H1 (cell line): Measurements from ENCODE around the gene GZMA. TPM values are rescaled to one million over a fixed set of nuclear protein-coding genes. Genes with fewer than 3 reads are reported as not detected.

Experiments
- CTCF ChIA-PET: fragments of 300-600 bp; sonication (Branson Sonifier 250); formaldehyde crosslinking; loops from one replicate; lab custom pipeline; 2021; ENCODE audit not compliant: partially characterized antibody; lab: Charles Lee
- POLR2A ChIA-PET: fragments of 300-600 bp; sonication (Branson Sonifier 250); formaldehyde crosslinking; loops from one replicate; lab custom pipeline; 2021; ENCODE audit warnings: inconsistent platforms; ENCODE audit not compliant: partially characterized antibody; lab: Charles Lee
- DNase-seq, 2 experiments: peaks; one replicate each; pipeline versions ENCODE4 v3.0.0 to v3.0.0-alpha.2; 2010 to 2022; ENCODE audit warnings: low spot score in 2 of 2, low read depth in 1 of 2, mixed read lengths in 1 of 2
- FAIRE-seq: peaks from 2 replicates; lab custom pipeline; 2011; peaks lifted over from hg19 to GRCh38; lab: Jason Lieb, UNC
- H2AFZ ChIP-seq: 2 replicates; pipeline ENCODE4 v1.8.1; 2012; ENCODE audit warnings: low read length, inconsistent platforms
- H2AK5ac ChIP-seq: 2 replicates; pipeline ENCODE4 v1.6.1; 2013; ENCODE audit warnings: low read depth, low read length
- H2BK120ac ChIP-seq: replicated peaks from 2 replicates; pipeline ENCODE3; 2013; ENCODE audit warnings: low read depth, low read length, inconsistent platforms
- H2BK12ac ChIP-seq: 2 replicates; pipeline ENCODE4 v1.6.1; 2013; ENCODE audit warnings: low read depth, low read length
- H2BK15ac ChIP-seq: 2 replicates; pipeline ENCODE4 v1.6.1; 2013; ENCODE audit warnings: low read length
- H2BK20ac ChIP-seq: 2 replicates; pipeline ENCODE4 v1.6.1; 2013; ENCODE audit warnings: low read length
- H2BK5ac ChIP-seq: 2 replicates; pipeline ENCODE4 v1.6.1; 2013; ENCODE audit warnings: low read depth, low read length
- H3K14ac ChIP-seq: 2 replicates; pipeline ENCODE4 v1.6.1; 2013; ENCODE audit warnings: inconsistent platforms; ENCODE audit not compliant: insufficient read length
- H3K18ac ChIP-seq: 2 replicates; pipeline ENCODE4 v1.6.1; 2013; ENCODE audit warnings: low read length; ENCODE audit errors: extremely low read depth
- H3K23ac ChIP-seq: 2 replicates; pipeline ENCODE4 v1.6.1; 2013; ENCODE audit warnings: inconsistent platforms; ENCODE audit not compliant: insufficient read length
- H3K23me2 ChIP-seq: 2 replicates; pipeline ENCODE4 v1.6.1; 2013; ENCODE audit warnings: low read depth, low read length
- H3K27ac ChIP-seq: 2 replicates; pipeline ENCODE4 v1.6.1; 2011; ENCODE audit warnings: low read depth, low read length, inconsistent platforms
- H3K27me3 ChIP-seq, 4 experiments: replicated peaks in 1 of 4; 1 replicate in 1 of 4; 2 replicates in 3 of 4; pipeline versions ENCODE4 v1.6.1 to v1.8.1; 2011 to 2013; ENCODE audit warnings: low read length in 3 of 4, mild to moderate bottlenecking in 3 of 4, inconsistent platforms in 2 of 4, mixed read lengths in 2 of 4, moderate library complexity in 1 of 4; ENCODE audit not compliant: control insufficient read depth in 3 of 4, insufficient read depth in 3 of 4; ENCODE audit errors: extremely low read depth in 1 of 4
- H3K36me3 ChIP-seq, 4 experiments: 2 replicates each; pipeline versions ENCODE4 v1.6.1 to v1.8.1; 2011 to 2013; ENCODE audit warnings: mild to moderate bottlenecking in 4 of 4, low read length in 3 of 4, moderate library complexity in 2 of 4, control low read depth in 1 of 4, inconsistent platforms in 1 of 4; ENCODE audit not compliant: insufficient read depth in 4 of 4, control insufficient read depth in 2 of 4
- H3K4ac ChIP-seq: replicated peaks from 2 replicates; pipeline ENCODE3; 2013; ENCODE audit warnings: low read length, low read depth, mixed read lengths, inconsistent platforms; ENCODE audit not compliant: insufficient read length
- H3K4me1 ChIP-seq, 4 experiments: replicated peaks in 1 of 4; 1 replicate in 1 of 4; 2 replicates in 3 of 4; pipeline versions ENCODE4 v1.6.1 to v1.8.1; 2011 to 2013; ENCODE audit warnings: low read length in 3 of 4, inconsistent platforms in 2 of 4, mixed read lengths in 1 of 4; ENCODE audit not compliant: insufficient read depth in 4 of 4, control insufficient read depth in 3 of 4
- H3K4me2 ChIP-seq, 2 experiments: 2 replicates each; pipeline versions ENCODE4 v1.6.1 to v1.8.1; 2011 to 2013; ENCODE audit warnings: low read depth in 2 of 2, low read length in 2 of 2, control low read depth in 1 of 2, inconsistent platforms in 1 of 2, mild to moderate bottlenecking in 1 of 2; ENCODE audit not compliant: insufficient read depth in 1 of 2
- H3K4me3 ChIP-seq, 4 experiments: fragments of 200-600, 300-600 bp in 1 of 4; sonication (generic), shearing (Covaris generic), sonication (Bioruptor Twin) in 1 of 4; 2 replicates each; pipeline versions ENCODE4 v1.5.1 to v1.8.1; 2011 to 2016; ENCODE audit warnings: low read length in 4 of 4, low read depth in 3 of 4, control low read depth in 2 of 4, inconsistent platforms in 2 of 4, mild to moderate bottlenecking in 2 of 4, mixed read lengths in 1 of 4, moderate library complexity in 1 of 4; ENCODE audit not compliant: insufficient read depth in 2 of 4; ENCODE audit errors: extremely low read depth in 1 of 4
- H3K56ac ChIP-seq: replicated peaks from 2 replicates; pipeline ENCODE3; 2013; ENCODE audit warnings: low read depth, mild to moderate bottlenecking, mixed read lengths, low read length, inconsistent platforms; ENCODE audit not compliant: insufficient read length
- H3K79me1 ChIP-seq: 2 replicates; pipeline ENCODE4 v1.6.1; 2013; ENCODE audit warnings: low read depth, low read length, control low read depth
- H3K79me2 ChIP-seq, 2 experiments: 2 replicates each; pipeline versions ENCODE4 v1.6.1 to v1.8.1; 2012 to 2013; ENCODE audit warnings: low read length in 2 of 2, mild to moderate bottlenecking in 2 of 2, inconsistent platforms in 1 of 2; ENCODE audit not compliant: insufficient read depth in 2 of 2, control insufficient read depth in 1 of 2
- H3K9ac ChIP-seq, 4 experiments: replicated peaks in 1 of 4; 1 replicate in 1 of 4; 2 replicates in 3 of 4; pipeline versions ENCODE4 v1.6.1 to v1.8.1; 2011 to 2013; ENCODE audit warnings: low read depth in 3 of 4, low read length in 3 of 4, control low read depth in 2 of 4, mild to moderate bottlenecking in 2 of 4, moderate library complexity in 2 of 4, inconsistent platforms in 1 of 4; ENCODE audit errors: extremely low read depth in 1 of 4
- H3K9me3 ChIP-seq, 2 experiments: 2 replicates each; pipeline versions ENCODE4 v1.6.1 to v1.8.1; 2012 to 2013; ENCODE audit warnings: mild to moderate bottlenecking in 2 of 2, moderate library complexity in 2 of 2, control low read depth in 1 of 2, inconsistent platforms in 1 of 2, low read depth in 1 of 2, low read length in 1 of 2, mixed read lengths in 1 of 2; ENCODE audit not compliant: insufficient read depth in 2 of 2
- H4K20me1 ChIP-seq, 2 experiments: replicated peaks in 1 of 2; 2 replicates each; pipeline versions ENCODE3 to v1.8.1; 2011 to 2013; ENCODE audit warnings: inconsistent platforms in 2 of 2, low read length in 2 of 2, mild to moderate bottlenecking in 1 of 2; ENCODE audit not compliant: insufficient read depth in 2 of 2, control insufficient read depth in 1 of 2
- H4K5ac ChIP-seq: 2 replicates; pipeline ENCODE4 v1.6.1; 2013; ENCODE audit warnings: low read length, low read depth, mixed read lengths, inconsistent platforms; ENCODE audit not compliant: insufficient read length
- H4K8ac ChIP-seq: 2 replicates; pipeline ENCODE4 v1.8.0; 2013; ENCODE audit warnings: mild to moderate bottlenecking, moderate library complexity, low read length, inconsistent platforms; ENCODE audit not compliant: insufficient read depth; ENCODE audit errors: extremely low read depth
- H4K91ac ChIP-seq: replicated peaks from 2 replicates; pipeline ENCODE3; 2013; ENCODE audit warnings: low read length, mixed read lengths, inconsistent platforms; ENCODE audit not compliant: insufficient read length
- ASH2L ChIP-seq: fragments of 200-600, 300-600 bp; sonication (generic); IDR thresholded peaks from one replicate; pipeline ENCODE4 v1.7.1; 2017; ENCODE audit warnings: low read length
- CHD2 ChIP-seq: IDR thresholded peaks from 2 replicates; pipeline ENCODE4 v1.6.1; 2012; ENCODE audit warnings: low read length, improper control_type of control experiment
- SUZ12 ChIP-seq: fragments of 200-600 bp; sonication (generic); IDR thresholded peaks from 2 replicates; pipeline ENCODE4 v1.6.1; 2012; ENCODE audit warnings: mild to moderate bottlenecking, inconsistent platforms, low read length, moderate library complexity, mixed read lengths
- WGBS, 2 experiments: shearing (Covaris generic) in 1 of 2; methylation state at CpG; one replicate each; pipeline versions ENCODE4 v1.1.6 to v1.1.7; 2013 to 2015; ENCODE audit warnings: low lambda C conversion rate in 2 of 2, mixed read lengths in 2 of 2, inconsistent platforms in 1 of 2, low coverage in 1 of 2, missing lambda C conversion rate in 1 of 2; ENCODE audit not compliant: insufficient replicate concordance in 2 of 2, insufficient coverage in 1 of 2, insufficient read length in 1 of 2; ENCODE audit errors: extremely low coverage in 1 of 2, missing lambda C conversion rate in 1 of 2; 5-methylcytosine and 5-hydroxymethylcytosine counted together
- polyA plus RNA-seq, 7 experiments: library from polyadenylated mRNA; depleted of rRNA in 3 of 7; stranded (reverse) in 5 of 7; unstranded in 2 of 7; fragments of >200 nt in 5 of 7; fragments of 200-250 nt in 2 of 7; gene quantifications; 1 replicate in 5 of 7; 2 replicates in 1 of 7; 4 replicates in 1 of 7; pipeline versions ENCODE4 v1.2.1 to v1.2.3, GENCODE V29; 2011 to 2013; ENCODE audit warnings: missing spikeins in 2 of 7, mixed read lengths in 2 of 7
- total RNA-seq: library from RNA; stranded (reverse); fragmentation: NEBNext Ultra II Directional; extraction: Animal tissue kit (Norgen Biotek cat#: 25700); gene quantifications from 2 replicates; pipeline ENCODE4 v1.2.1, GENCODE V29; 2021

Gene GZMA
- total and polyA plus RNA-seq, 2 of the 8 experiments (the other 6 are each of a cell fraction or from before 2014, with no cell fraction given): not detected

DNA sequence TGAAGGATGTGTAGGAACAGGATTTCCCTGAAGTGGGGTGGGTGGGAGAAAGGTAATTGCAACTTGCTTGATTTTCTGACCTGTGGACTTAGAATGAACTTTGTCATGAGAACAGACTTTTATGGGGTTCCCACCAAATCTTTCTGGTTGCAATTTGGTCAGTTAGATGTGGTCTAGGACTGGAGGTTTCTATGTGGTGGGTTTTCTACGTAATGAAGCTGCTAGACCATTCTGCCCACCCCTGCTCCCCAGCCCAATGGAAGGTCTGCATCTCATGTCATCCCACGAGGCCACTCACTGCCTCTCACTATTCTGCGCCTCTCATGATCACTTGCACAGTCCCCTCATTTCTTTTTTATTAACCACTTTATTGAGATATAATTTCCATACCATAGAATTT lies 37.9 kb upstream of the GZMA start:
- Histone ChIP-seq H2BK12ac (no peak overlapping the region), H3K56ac (no peak overlapping the region), H2BK20ac (no peak overlapping the region), H4K91ac (no peak overlapping the region), H3K9ac (no peak overlapping the region), H3K4me3 (no peak overlapping the region), H3K9me3 (peaks cover 3 to 9% of the 10 kb centered on the region in 2 experiments; a peak in 1 of 4 replicates), H2AK5ac (no peak overlapping the region), H4K20me1 (no peaks in the 10 kb centered on the region), H3K23me2 (no peaks in the 10 kb centered on the region), H3K27ac (no peak overlapping the region), H2BK15ac (no peak overlapping the region), H3K23ac (no peak overlapping the region), H3K18ac (no peak overlapping the region), H2BK120ac (no peak overlapping the region), H3K79me2 (no peaks in the 10 kb centered on the region), H3K4me2 (no peak overlapping the region), H3K14ac (no peak overlapping the region), H3K27me3 (no peaks in the 10 kb centered on the region), H3K36me3 (no peaks in the 10 kb centered on the region), H3K4ac (no peak overlapping the region), H3K4me1 (no peaks in the 10 kb centered on the region), H4K8ac (no peak overlapping the region), H4K5ac (no peak overlapping the region), H2AFZ (no peak overlapping the region), H2BK5ac (no peak overlapping the region), H3K79me1 (no peaks in the 10 kb centered on the region)
- FAIRE-seq (no peak), DNase-seq (no peak)
- ChIA-PET CTCF (no interaction called here), POLR2A (no interaction called here)
- WGBS, 2 experiments: 91% methylated on average over 3 of the region's 3 CpGs; no CpG with 5 or more reads in 1 of the 2 experiments
- no peak for TF ChIP-seq CHD2
- TF ChIP-seq ASH2L: no peak
- no peak for TF ChIP-seq SUZ12
